ENCODE results near the gene RTL10.

The RTL10 gene

GRCh38 chr22:19821523-19822300, 33.0 kb downstream of the RTL10 start:
- DNase-seq = no peak

DNA sequence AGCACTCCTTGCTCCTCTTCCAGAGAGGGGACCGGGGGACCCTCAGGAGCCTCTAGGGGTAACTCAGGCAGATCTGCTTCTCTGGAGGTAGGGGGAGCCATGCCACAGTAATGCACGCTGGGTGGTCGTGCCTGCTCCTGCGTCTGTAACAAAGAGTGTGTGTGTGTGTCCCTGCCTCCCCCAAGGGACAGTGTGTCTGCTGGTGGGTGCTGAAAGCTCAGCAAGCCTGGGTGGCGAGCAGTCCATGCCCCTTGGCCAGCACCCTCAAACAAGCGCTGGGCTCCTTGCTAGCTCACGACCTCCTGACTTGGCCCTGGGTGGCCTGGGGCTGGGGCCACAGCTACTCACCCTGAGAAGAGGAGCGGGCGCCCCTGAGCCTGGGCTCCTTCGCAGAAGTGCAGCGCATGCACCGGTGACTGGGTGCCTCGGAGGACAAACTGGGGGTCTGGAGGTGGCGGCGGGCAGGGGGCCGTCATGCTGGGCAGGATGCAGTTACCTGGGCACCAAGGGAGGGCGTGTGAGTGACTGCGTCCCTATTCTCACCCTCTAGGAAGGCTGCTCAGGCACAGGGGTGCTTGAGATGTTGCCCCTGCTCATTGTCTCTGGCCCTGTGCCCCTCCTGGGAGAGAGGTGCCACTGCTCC, 33.7 kb downstream of the RTL10 start:
- no peak for DNase-seq

- no peak for DNase-seq
Measured at GRCh38 chr22:19819911-19820879, 34.5 kb downstream of the RTL10 start.

GRCh38 chr22:19819208-19819910, 35.3 kb downstream of the RTL10 start:
- DNase-seq = no peak

- no peak for DNase-seq
Measured at GRCh38 chr22:19818324-19819207, 36.1 kb downstream of the RTL10 start.

GRCh38 chr22:19816372-19817119, 38.1 kb downstream of the RTL10 start:
- DNase-seq = no peak

DNA sequence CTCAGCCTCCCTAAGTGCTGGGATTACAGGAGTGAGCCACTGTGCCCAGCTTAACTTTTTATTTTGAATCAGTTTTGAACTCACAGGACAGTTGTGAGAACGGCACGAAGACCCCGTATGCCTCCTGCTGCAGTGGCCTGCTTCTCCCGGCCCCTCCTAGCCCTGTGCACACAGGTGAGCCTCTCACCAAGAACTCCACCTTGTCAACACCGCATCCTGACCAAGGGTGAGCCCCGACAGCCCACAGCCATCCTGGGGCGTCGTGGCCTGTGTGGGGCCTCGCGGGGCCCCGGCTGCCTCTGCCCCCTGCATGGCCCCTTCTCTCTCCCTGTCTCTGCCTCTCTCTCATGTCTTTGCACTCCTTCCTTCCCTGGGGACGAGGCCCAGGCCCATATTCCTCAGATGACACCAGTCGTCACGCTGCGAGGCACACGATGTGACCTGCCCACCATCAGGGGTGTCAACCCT, 38.8 kb downstream of the RTL10 start:
- no peak for DNase-seq

GRCh38 chr22:19815093-19815822, 39.4 kb downstream of the RTL10 start:
- no peak for DNase-seq

- DNase-seq = no peak
Measured at GRCh38 chr22:19814428-19814827, 40.2 kb downstream of the RTL10 start.

- no peak for DNase-seq
Measured at GRCh38 chr22:19812910-19813309, 41.8 kb downstream of the RTL10 start.

DNA sequence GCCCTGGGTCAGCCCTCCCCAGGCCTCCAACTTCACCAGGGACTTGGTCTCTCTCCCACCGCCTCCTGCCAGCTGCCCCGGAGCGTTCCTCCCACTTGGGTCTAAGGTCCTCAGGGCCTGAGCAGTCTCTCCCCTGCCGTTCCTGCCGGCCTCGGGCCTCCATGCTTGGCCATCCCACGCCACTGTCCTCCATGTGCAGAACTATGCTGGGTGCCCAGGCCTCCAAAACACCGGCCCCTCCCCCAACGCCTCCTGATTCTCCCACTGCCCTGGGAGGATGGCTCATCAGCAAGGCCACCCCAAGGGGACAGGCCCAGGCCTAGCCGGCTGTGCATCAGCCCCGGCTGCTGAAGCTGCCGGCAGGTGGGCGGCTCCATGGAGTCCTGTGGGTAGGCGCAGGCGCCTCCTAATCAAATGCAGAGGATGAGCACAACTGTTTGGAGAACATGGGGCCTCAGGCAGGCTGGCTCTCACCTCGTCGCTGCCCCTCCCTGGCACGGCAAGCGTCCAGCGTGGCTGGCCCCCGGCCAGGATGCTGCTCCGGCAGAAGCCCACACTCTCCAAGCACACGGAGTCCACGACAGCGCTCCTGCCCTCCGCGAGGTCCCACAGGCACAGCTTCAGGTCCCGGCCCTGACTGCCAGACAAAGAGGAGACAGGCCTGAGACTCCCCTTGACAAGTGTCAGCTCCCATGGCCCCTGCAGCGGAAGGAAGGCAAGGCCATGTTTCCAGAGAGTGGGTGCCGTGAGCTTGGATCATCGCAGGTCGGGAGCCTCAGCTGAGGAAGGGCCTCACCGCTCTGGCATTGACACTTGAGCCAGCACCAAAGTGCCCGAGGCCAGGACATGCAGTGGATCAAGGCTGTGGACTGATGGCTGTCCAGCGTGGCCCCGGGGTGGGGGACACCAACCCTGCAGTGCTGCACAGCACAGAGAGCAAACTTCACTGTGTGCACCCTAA, 42.6 kb downstream of the RTL10 start:
- DNase-seq = no peak

- no peak for DNase-seq
Measured at GRCh38 chr22:19811211-19811621, 43.5 kb downstream of the RTL10 start.

- DNase-seq = no peak
Measured at GRCh38 chr22:19810381-19811201, 44.1 kb downstream of the RTL10 start.

GRCh38 chr22:19809741-19810140, 44.9 kb downstream of the RTL10 start:
- DNase-seq = no peak

DNA sequence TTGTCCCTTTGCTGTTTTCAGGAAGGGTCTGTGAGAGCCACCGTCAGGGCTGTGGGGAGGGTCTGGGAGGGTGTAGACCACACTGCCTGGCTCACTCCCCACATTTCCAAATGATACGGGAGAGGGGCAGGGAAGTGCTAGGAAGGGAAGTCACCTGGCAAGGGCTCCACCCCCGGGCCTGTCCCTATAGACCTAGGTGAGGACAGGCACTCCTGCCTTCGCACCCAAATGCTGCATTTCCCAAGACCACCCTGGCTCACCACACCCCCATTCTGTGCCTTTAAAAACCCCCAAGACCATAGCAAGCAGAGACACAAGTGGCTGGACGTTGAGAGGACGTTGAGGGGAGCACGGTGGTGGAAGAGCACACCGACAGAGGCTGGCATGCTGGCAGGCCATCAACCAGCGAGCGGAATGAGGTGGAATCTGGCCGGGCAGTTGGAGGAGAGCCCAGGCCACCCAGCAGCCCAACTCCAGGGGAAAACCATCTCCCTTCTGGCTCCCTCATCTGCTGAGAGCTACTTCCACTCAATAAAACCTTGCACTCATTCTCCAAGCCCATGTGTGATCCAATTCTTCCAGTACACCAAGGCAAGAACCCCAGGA, 45.7 kb downstream of the RTL10 start:
- DNase-seq = no peak

- no peak for DNase-seq
Measured at GRCh38 chr22:19807914-19808872, 46.5 kb downstream of the RTL10 start.

Data from cerebellar nuclear complex (tissue), 1 donor.